Measurements from ENCODE around the gene PARP4.

GRCh38 chr13:24506698-24507335 is 5.8 kb downstream of the PARP4 start:
- TF ChIP-seq CTCF (IDR thresholded peaks at IDR 0.05 in 4 of 5, conservative IDR thresholded peaks at IDR 0.05 in 1 of 5) (no peak), POLR2A (IDR thresholded peaks at IDR 0.05) (no peak)

Measured in gastrocnemius medialis (tissue), 4 donors.